Vagina (tissue), 2 donors: ENCODE data around the gene EGFLAM.

Source experiments
- POLR2A ChIP-seq, 2 donors: fragments of 450-650 bp; IDR thresholded peaks; one replicate each; pipeline ENCODE4 v1.6.1; 2017; ENCODE audit warnings: antibody characterized with exemption in 2 of 2, mild to moderate bottlenecking in 2 of 2, moderate library complexity in 2 of 2
- TF ChIP-seq, protein P1 (sequence below), 3 experiments: fragments of 450-650 bp in 2 of 3; fragments of 200-600 bp in 1 of 3; sonication (generic) in 1 of 3; IDR thresholded peaks; one replicate each; pipeline ENCODE4 v1.5.1; 2017 to 2019; ENCODE audit warnings: antibody characterized with exemption in 3 of 3, mild to moderate bottlenecking in 2 of 3, moderate library complexity in 2 of 3

DNA sequence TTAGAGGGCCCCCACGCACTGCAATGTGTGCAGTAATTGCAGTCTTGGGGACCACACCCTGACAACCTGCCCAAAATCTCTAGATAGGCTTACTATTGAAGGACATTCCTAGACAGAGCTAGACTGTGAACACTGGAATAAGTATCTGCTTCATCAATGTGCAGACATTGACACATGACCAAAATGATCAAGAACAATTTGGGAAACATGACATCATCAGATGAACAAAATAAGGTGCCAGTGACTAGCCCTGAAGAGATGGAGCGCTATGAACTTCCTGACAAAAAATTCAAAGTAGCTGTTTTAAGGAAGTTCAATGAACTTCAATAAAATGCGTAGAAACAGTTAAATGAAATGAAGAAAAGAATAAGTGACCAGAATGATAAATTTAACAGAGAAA lies 15.3 kb downstream of the EGFLAM start:
- TF ChIP-seq, protein P1, sequence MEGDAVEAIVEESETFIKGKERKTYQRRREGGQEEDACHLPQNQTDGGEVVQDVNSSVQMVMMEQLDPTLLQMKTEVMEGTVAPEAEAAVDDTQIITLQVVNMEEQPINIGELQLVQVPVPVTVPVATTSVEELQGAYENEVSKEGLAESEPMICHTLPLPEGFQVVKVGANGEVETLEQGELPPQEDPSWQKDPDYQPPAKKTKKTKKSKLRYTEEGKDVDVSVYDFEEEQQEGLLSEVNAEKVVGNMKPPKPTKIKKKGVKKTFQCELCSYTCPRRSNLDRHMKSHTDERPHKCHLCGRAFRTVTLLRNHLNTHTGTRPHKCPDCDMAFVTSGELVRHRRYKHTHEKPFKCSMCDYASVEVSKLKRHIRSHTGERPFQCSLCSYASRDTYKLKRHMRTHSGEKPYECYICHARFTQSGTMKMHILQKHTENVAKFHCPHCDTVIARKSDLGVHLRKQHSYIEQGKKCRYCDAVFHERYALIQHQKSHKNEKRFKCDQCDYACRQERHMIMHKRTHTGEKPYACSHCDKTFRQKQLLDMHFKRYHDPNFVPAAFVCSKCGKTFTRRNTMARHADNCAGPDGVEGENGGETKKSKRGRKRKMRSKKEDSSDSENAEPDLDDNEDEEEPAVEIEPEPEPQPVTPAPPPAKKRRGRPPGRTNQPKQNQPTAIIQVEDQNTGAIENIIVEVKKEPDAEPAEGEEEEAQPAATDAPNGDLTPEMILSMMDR (IDR thresholded peaks at IDR 0.05) = no peak
- TF ChIP-seq POLR2A (IDR thresholded peaks at IDR 0.05) = no peak
